Panc1 (cell line): ENCODE measurements around the gene NUDT9.

ENCODE experiments used
- POLR2AphosphoS5 ChIP-seq: IDR thresholded peaks from 2 replicates; pipeline ENCODE4 v1.6.1; 2012; ENCODE audit warnings: mild to moderate bottlenecking, low read depth, low read length, moderate library complexity
- TCF7L2 ChIP-seq: IDR thresholded peaks from 2 replicates; pipeline ENCODE4 v1.6.1; 2011; ENCODE audit warnings: mild to moderate bottlenecking, low read depth, low read length, inconsistent platforms

- no peak for TF ChIP-seq POLR2AphosphoS5
- no peak for TF ChIP-seq TCF7L2
Observed at GRCh38 chr4:87390551-87390890, 31.9 kb upstream of the NUDT9 start.
